MCF 10A (cell line): Measurements from ENCODE around the gene NTM. TPM values are rescaled to one million over a fixed set of nuclear protein-coding genes. Genes with fewer than 3 reads are reported as not detected.

Experiments used
- BruUV-seq: library from RNA; stranded (reverse); fragments of 400-500 nt; replicated peaks from 2 replicates; lab custom pipeline; 2021; lab: Mats Ljungman, UMichigan
- CTCF ChIA-PET: fragments of 300-600 bp; sonication (Branson Sonifier 250); formaldehyde crosslinking; extraction: SDS; loops from one replicate; lab custom pipeline; 2021; ENCODE audit warnings: antibody characterized with exemption, inconsistent platforms; lab: Yijun Ruan, JAX
- POLR2A ChIA-PET: fragments of 300-600, 350-650 bp; sonication (Branson Sonifier 250); formaldehyde crosslinking; extraction: SDS; loops from one replicate; lab custom pipeline; 2020; ENCODE audit warnings: antibody characterized with exemption, inconsistent platforms; lab: Yijun Ruan, JAX
- DNase-seq: peaks from one replicate; pipeline ENCODE4 v3.0.0-alpha.2; 2018; ENCODE audit not compliant: unreplicated experiment
- H3K27ac Mint-ChIP-seq: one replicate; pipeline ENCODE4 v1.8.0; 2022; ENCODE audit warnings: mild to moderate bottlenecking, low read depth, mixed read lengths; ENCODE audit not compliant: unreplicated experiment
- H3K27me3 Mint-ChIP-seq: one replicate; pipeline ENCODE4 v1.8.0; 2022; ENCODE audit warnings: mixed read lengths; ENCODE audit not compliant: insufficient read depth, unreplicated experiment
- H3K36me3 Mint-ChIP-seq: one replicate; pipeline ENCODE4 v1.8.0; 2022; ENCODE audit warnings: mild to moderate bottlenecking, moderate library complexity, mixed read lengths; ENCODE audit not compliant: insufficient read depth, unreplicated experiment
- H3K4me1 Mint-ChIP-seq: one replicate; pipeline ENCODE4 v1.8.0; 2022; ENCODE audit warnings: mixed read lengths; ENCODE audit not compliant: insufficient read depth, unreplicated experiment
- H3K4me3 Mint-ChIP-seq: one replicate; pipeline ENCODE4 v1.8.0; 2022; ENCODE audit warnings: mild to moderate bottlenecking, moderate library complexity, mixed read lengths; ENCODE audit not compliant: unreplicated experiment
- H3K9me3 Mint-ChIP-seq: one replicate; pipeline ENCODE4 v1.8.0; 2022; ENCODE audit warnings: mixed read lengths; ENCODE audit not compliant: unreplicated experiment
- CTCF ChIP-seq: fragments of 200-600 bp; IDR thresholded peaks from one replicate; pipeline ENCODE4 v1.8.0; 2022; ENCODE audit warnings: antibody characterized with exemption, mild to moderate bottlenecking; ENCODE audit not compliant: unreplicated experiment
- intact Hi-C: fragments of 100-400 bp; cut with micrococcal nuclease; formaldehyde crosslinking; loops from 2 replicates; pipeline ENCODE4 v1.14.1; 2022
- total RNA-seq: library from RNA; stranded (reverse); gene quantifications from 2 replicates; pipeline ENCODE4 v1.2.3, GENCODE V29; 2022

NTM gene
- total RNA-seq, 1 experiment from 2014 or later: not detected

DNA sequence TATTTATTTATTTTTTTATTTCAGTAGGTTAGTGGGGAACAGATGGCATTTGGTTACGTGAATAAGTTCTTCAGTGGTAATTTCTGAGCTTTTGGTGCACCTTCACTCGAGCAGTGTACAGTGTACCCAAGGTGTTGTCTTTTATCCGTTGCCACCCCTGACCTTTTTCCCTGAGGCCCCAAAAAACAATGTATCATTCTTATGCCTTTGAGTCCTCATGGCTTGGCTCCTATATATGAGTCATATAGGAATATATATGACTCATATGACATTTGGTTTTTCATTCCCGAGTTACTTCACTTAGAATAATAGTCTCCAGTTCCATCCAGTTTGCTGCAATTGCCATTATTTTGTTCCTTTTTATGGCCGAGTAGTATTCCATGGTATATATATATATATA, 763.9 kb downstream of the NTM start:
- no peaks in the 10 kb centered on the region for H3K4me1 Mint-ChIP-seq
- BruUV-seq: no TSS peak
- intact Hi-C loops: no loop called here

GRCh38 chr11:132137289-132137980, 767.0 kb downstream of the NTM start:
- no peak for TF ChIP-seq CTCF
- Mint-ChIP-seq H3K36me3 (no peaks in the 10 kb centered on the region), H3K27me3 (no peaks in the 10 kb centered on the region), H3K4me1 (no peaks in the 10 kb centered on the region), H3K27ac (no peak overlapping the region), H3K4me3 (no peak overlapping the region), H3K9me3 (peaks cover 37% of the 10 kb centered on the region)
- BruUV-seq: no TSS peak
- POLR2A ChIA-PET: no interaction called here
- CTCF ChIA-PET: interaction anchor here (0.6 to 0.7 kb wide), 3 partner anchors 82 to 1584 kb away, joined by 3 to 4 read pairs (median 3); no protein-coding TSS in a partner anchor
- DNase-seq: no peak
- intact Hi-C loops: no loop called here

More for the DNA sequence above, 763.9 kb downstream of the NTM start:
- H3K27ac Mint-ChIP-seq: no peak overlapping the region
- no peak overlapping the region for H3K4me3 Mint-ChIP-seq
- no peaks in the 10 kb centered on the region for H3K36me3 Mint-ChIP-seq
- POLR2A ChIA-PET: no interaction called here
- no peaks in the 10 kb centered on the region for H3K27me3 Mint-ChIP-seq
- H3K9me3 Mint-ChIP-seq: peaks cover 46% of the 10 kb centered on the region
- CTCF ChIA-PET: no interaction called here
- no peak for TF ChIP-seq CTCF
- DNase-seq: peak; percentile 10

- H3K27me3 Mint-ChIP-seq: no peaks in the 10 kb centered on the region
- no peaks in the 10 kb centered on the region for H3K4me1 Mint-ChIP-seq
- H3K4me3 Mint-ChIP-seq: no peak overlapping the region
- H3K27ac Mint-ChIP-seq: no peak overlapping the region
- POLR2A ChIA-PET: no interaction called here
- intact Hi-C loops: no loop called here
- no peak for DNase-seq
- peaks cover 34% of the 10 kb centered on the region for H3K9me3 Mint-ChIP-seq
- no peak for TF ChIP-seq CTCF
- BruUV-seq: no TSS peak
- H3K36me3 Mint-ChIP-seq: no peaks in the 10 kb centered on the region
- CTCF ChIA-PET: interaction anchor here (0.6 to 0.7 kb wide), 3 partner anchors 83 to 1584 kb away, joined by 3 to 4 read pairs (median 3); no protein-coding TSS in a partner anchor
Observed at GRCh38 chr11:132137981-132138313, 767.5 kb downstream of the NTM start.

DNA sequence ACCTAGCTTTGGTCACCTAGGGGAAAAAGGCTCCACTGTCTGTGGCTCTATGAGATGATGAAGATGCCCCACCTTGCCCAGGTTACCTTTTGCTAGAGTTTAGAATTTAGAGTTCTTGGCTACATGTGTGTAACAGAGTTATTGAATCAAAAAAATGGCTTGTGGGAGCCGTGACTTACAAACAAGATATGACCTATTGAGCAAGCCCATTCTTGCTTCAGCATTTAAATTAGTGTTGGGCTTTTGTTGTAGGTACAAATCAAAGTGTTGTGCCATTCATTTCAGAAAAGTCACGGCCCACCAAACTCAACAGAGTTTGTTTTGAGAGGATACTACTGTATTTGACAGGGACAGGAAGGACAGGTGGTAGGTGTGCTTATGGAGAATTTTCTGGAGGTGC, 768.8 kb downstream of the NTM start:
- POLR2A ChIA-PET: no interaction called here
- H3K36me3 Mint-ChIP-seq: no peaks in the 10 kb centered on the region
- CTCF ChIA-PET: no interaction called here

More for the DNA sequence above, 768.8 kb downstream of the NTM start:
- DNase-seq: no peak
- H3K4me3 Mint-ChIP-seq: no peak overlapping the region
- no TSS peak for BruUV-seq
- H3K9me3 Mint-ChIP-seq: peaks cover 29% of the 10 kb centered on the region
- H3K4me1 Mint-ChIP-seq: no peaks in the 10 kb centered on the region
- no peak overlapping the region for H3K27ac Mint-ChIP-seq
- no peaks in the 10 kb centered on the region for H3K27me3 Mint-ChIP-seq
- TF ChIP-seq CTCF: no peak
- intact Hi-C loops: no loop called here
